ENCODE measurements around the gene GLIS1.

- no peak for TF ChIP-seq EZH2phosphoT487 (IDR thresholded peaks at IDR 0.05; ENCODE audit: low read length)
- TF ChIP-seq EZH2 (optimal IDR thresholded peaks at IDR 0.05; ENCODE audit: low read depth, low read length): no peak
- no peak for TF ChIP-seq CTCF (IDR thresholded peaks at IDR 0.05; ENCODE audit: low read length)
Measured at GRCh38 chr1:53578358-53578757, 160.6 kb downstream of the GLIS1 start.
